GM12875 (cell line): ENCODE measurements around the gene FAM13C.

ENCODE experiments used
- H3K4me3 ChIP-seq: one replicate; pipeline ENCODE4 v1.5.1; 2011; ENCODE audit warnings: low read depth, low read length, control low read depth
- CTCF ChIP-seq: IDR thresholded peaks from 2 replicates; pipeline ENCODE4 v1.5.1; 2011; ENCODE audit warnings: low read depth, mild to moderate bottlenecking, control low read depth, inconsistent platforms, low read length, moderate library complexity, borderline replicate concordance; ENCODE audit not compliant: insufficient read depth

FAM13C gene

GRCh38 chr10:59300386-59300785, 62.0 kb downstream of the FAM13C start:
- H3K4me3 ChIP-seq, result no peak overlapping the region

GRCh38 chr10:59299933-59300332, 62.4 kb downstream of the FAM13C start:
- no peak for TF ChIP-seq CTCF

More at GRCh38 chr10:59300386-59300785, 62.0 kb downstream of the FAM13C start:
- TF ChIP-seq CTCF, result no peak

GRCh38 chr10:59290448-59290847, 71.9 kb downstream of the FAM13C start:
- peak; percentile 12; the same call in 1 of the 2 replicates for TF ChIP-seq CTCF
- no peak overlapping the region for H3K4me3 ChIP-seq

More at GRCh38 chr10:59299933-59300332, 62.4 kb downstream of the FAM13C start:
- no peak overlapping the region for H3K4me3 ChIP-seq

- TF ChIP-seq CTCF, result no peak
- H3K4me3 ChIP-seq, result no peak overlapping the region
These were observed 72.5 kb downstream of the FAM13C start for GRCh38 chr10:59289853-59290252.

GRCh38 chr10:59287587-59288255, 74.6 kb downstream of the FAM13C start:
- no peak for TF ChIP-seq CTCF
- no peak overlapping the region for H3K4me3 ChIP-seq

GRCh38 chr10:59285848-59286247, 76.5 kb downstream of the FAM13C start:
- TF ChIP-seq CTCF, result no peak
- H3K4me3 ChIP-seq, result no peak overlapping the region

- no peak overlapping the region for H3K4me3 ChIP-seq
These were observed 77.3 kb downstream of the FAM13C start for GRCh38 chr10:59285073-59285472.

More at GRCh38 chr10:59285073-59285472, 77.3 kb downstream of the FAM13C start:
- TF ChIP-seq CTCF, result no peak
